ENCODE measurements around the gene CSNK1G2.

DNA sequence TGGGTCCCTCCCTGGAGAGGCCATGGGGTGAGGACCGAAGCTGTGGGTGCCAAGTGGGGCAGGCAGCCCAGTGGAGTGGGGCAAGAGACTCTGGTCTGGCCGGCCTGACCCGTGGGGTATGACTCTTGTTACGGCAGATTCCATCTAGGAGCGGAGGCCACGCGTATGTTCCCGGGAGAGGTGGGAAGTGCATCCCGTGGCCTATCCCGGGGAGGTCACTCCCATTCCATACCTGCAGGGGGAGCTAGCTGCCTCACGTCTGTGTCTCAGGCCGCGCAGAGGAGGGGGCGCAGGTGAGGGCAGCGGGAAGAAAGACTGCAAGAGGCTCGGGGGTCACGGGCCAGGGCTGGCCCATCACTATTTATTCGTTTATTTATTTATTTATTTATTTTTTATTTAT is 4.9 kb downstream of the CSNK1G2 start:
- TF ChIP-seq, protein P1, sequence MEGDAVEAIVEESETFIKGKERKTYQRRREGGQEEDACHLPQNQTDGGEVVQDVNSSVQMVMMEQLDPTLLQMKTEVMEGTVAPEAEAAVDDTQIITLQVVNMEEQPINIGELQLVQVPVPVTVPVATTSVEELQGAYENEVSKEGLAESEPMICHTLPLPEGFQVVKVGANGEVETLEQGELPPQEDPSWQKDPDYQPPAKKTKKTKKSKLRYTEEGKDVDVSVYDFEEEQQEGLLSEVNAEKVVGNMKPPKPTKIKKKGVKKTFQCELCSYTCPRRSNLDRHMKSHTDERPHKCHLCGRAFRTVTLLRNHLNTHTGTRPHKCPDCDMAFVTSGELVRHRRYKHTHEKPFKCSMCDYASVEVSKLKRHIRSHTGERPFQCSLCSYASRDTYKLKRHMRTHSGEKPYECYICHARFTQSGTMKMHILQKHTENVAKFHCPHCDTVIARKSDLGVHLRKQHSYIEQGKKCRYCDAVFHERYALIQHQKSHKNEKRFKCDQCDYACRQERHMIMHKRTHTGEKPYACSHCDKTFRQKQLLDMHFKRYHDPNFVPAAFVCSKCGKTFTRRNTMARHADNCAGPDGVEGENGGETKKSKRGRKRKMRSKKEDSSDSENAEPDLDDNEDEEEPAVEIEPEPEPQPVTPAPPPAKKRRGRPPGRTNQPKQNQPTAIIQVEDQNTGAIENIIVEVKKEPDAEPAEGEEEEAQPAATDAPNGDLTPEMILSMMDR (IDR thresholded peaks at IDR 0.05), result peak in 2 of 3 donors; percentile 24 to 39
- TF ChIP-seq POLR2AphosphoS5 (IDR thresholded peaks at IDR 0.05) (no peak), POLR2A (IDR thresholded peaks at IDR 0.05) (no peak)
